ENCODE results near the gene PLEKHB2. TPM values are rescaled to one million over a fixed set of nuclear protein-coding genes. Genes with fewer than 3 reads are reported as not detected.
A peak's percentile ranks its signal among the peaks of the same experiment; 100 is the strongest.
"Not testable (repeated sequence)": the region's sequence is repeated elsewhere in the genome, so short reads cannot be mapped to it uniquely, and the experiment has no call there.

PLEKHB2 gene
- total RNA-seq, 1 donor from 2014 or later = 38.8 TPM

- Mint-ChIP-seq H3K27me3 (no peaks in the 10 kb centered on the region), H3K27ac (peak overlapping the region; percentile 96), H3K4me1 (ENCODE audit: low read depth) (peaks cover 17% of the 10 kb centered on the region), H3K36me3 (ENCODE audit: insufficient read depth) (no peaks in the 10 kb centered on the region), H3K4me3 (ENCODE audit: low read depth) (peak overlapping the region; percentile 85), H3K9me3 (ENCODE audit: low read depth) (no peaks in the 10 kb centered on the region)
- DNase-seq (ENCODE audit: low spot score, unreplicated experiment) = no peak
- no peak for TF ChIP-seq CTCF (IDR thresholded peaks at IDR 0.05; ENCODE audit: unreplicated experiment)
These were observed 515 bp upstream of the PLEKHB2 start for GRCh38 chr2:131104487-131105155.

GRCh38 chr2:131105950-131106801 is 1.0 kb downstream of the PLEKHB2 start:
- Mint-ChIP-seq H3K36me3 (ENCODE audit: insufficient read depth) (peaks cover 5% of the 10 kb centered on the region), H3K4me1 (ENCODE audit: low read depth) (peaks cover 17% of the 10 kb centered on the region), H3K4me3 (ENCODE audit: low read depth) (peak overlapping the region; percentile 85), H3K27me3 (no peaks in the 10 kb centered on the region), H3K27ac (peak overlapping the region; percentile 96), H3K9me3 (ENCODE audit: low read depth) (no peaks in the 10 kb centered on the region)
- no peak for DNase-seq (ENCODE audit: low spot score, unreplicated experiment)
- TF ChIP-seq CTCF (IDR thresholded peaks at IDR 0.05; ENCODE audit: unreplicated experiment) = no peak

GRCh38 chr2:131112529-131112928 is 7.4 kb downstream of the PLEKHB2 start:
- Mint-ChIP-seq H3K27me3 (no peaks in the 10 kb centered on the region), H3K27ac (no peak overlapping the region), H3K9me3 (ENCODE audit: low read depth) (no peaks in the 10 kb centered on the region), H3K4me1 (ENCODE audit: low read depth) (peaks cover 16% of the 10 kb centered on the region), H3K36me3 (ENCODE audit: insufficient read depth) (peaks cover 11% of the 10 kb centered on the region), H3K4me3 (ENCODE audit: low read depth) (no peak overlapping the region)
- no peak for TF ChIP-seq CTCF (IDR thresholded peaks at IDR 0.05; ENCODE audit: unreplicated experiment)
- DNase-seq (ENCODE audit: low spot score, unreplicated experiment) = no peak

- peak overlapping the region; percentile 16 for H3K27ac Mint-ChIP-seq
- no peak for TF ChIP-seq CTCF (IDR thresholded peaks at IDR 0.05; ENCODE audit: unreplicated experiment)
- H3K4me3 Mint-ChIP-seq (ENCODE audit: low read depth) = no peak overlapping the region
- H3K27me3 Mint-ChIP-seq = no peaks in the 10 kb centered on the region
- peaks cover 16% of the 10 kb centered on the region for H3K4me1 Mint-ChIP-seq (ENCODE audit: low read depth)
- H3K9me3 Mint-ChIP-seq (ENCODE audit: low read depth) = no peaks in the 10 kb centered on the region
- no peak for DNase-seq (ENCODE audit: low spot score, unreplicated experiment)
- peaks cover 11% of the 10 kb centered on the region for H3K36me3 Mint-ChIP-seq (ENCODE audit: insufficient read depth)
These were observed 8.6 kb downstream of the PLEKHB2 start for GRCh38 chr2:131113566-131114227.

- H3K27ac Mint-ChIP-seq; H3K27me3 Mint-ChIP-seq; H3K4me3 Mint-ChIP-seq (ENCODE audit: low read depth); H3K9me3 Mint-ChIP-seq (ENCODE audit: low read depth); DNase-seq (ENCODE audit: low spot score, unreplicated experiment): not testable (repeated sequence)
- peaks cover 16% of the 10 kb centered on the region for H3K4me1 Mint-ChIP-seq (ENCODE audit: low read depth)
- H3K36me3 Mint-ChIP-seq (ENCODE audit: insufficient read depth) = peaks cover 13% of the 10 kb centered on the region
These were observed 9.8 kb downstream of the PLEKHB2 start for GRCh38 chr2:131114950-131115349.
